Endodermal cell (in vitro differentiated cells): ENCODE results near the gene GRID1. TPM values are rescaled to one million over a fixed set of nuclear protein-coding genes. Genes with fewer than 3 reads are reported as not detected.

Experiments used
- DNase-seq: peaks from one replicate; pipeline ENCODE4 v3.0.0-alpha.2; 2017
- H3K27ac ChIP-seq: 2 replicates; pipeline ENCODE4 v1.5.1; 2013; ENCODE audit warnings: mild to moderate bottlenecking, low read depth, low read length, moderate library complexity
- H3K27me3 ChIP-seq: 2 replicates; pipeline ENCODE4 v1.6.1; 2013; ENCODE audit warnings: mild to moderate bottlenecking, low read length, moderate library complexity; ENCODE audit not compliant: insufficient read depth, control insufficient read depth, poor library complexity, severe bottlenecking
- H3K36me3 ChIP-seq: 2 replicates; pipeline ENCODE4 v1.7.0; 2013; ENCODE audit warnings: mild to moderate bottlenecking, low read length, moderate library complexity; ENCODE audit not compliant: control insufficient read depth, insufficient read depth
- H3K4me1 ChIP-seq: one replicate; pipeline ENCODE4 v1.7.0; 2013; ENCODE audit warnings: low read length; ENCODE audit not compliant: control insufficient read depth, insufficient read depth
- H3K4me3 ChIP-seq: 2 replicates; pipeline ENCODE4 v1.5.1; 2013; ENCODE audit warnings: mild to moderate bottlenecking, low read length, moderate library complexity
- H3K9ac ChIP-seq: 2 replicates; pipeline ENCODE4 v1.6.1; 2013; ENCODE audit warnings: mild to moderate bottlenecking, low read length, moderate library complexity; ENCODE audit not compliant: poor library complexity, severe bottlenecking; ENCODE audit errors: extremely low read depth
- H3K9me3 ChIP-seq: 2 replicates; pipeline ENCODE4 v1.6.1; 2013; ENCODE audit warnings: mild to moderate bottlenecking, low read length, moderate library complexity; ENCODE audit not compliant: control insufficient read depth
- H3K27ac Mint-ChIP-seq: 2 replicates; pipeline ENCODE4 v1.8.0; 2020; ENCODE audit warnings: mixed read lengths
- H3K27me3 Mint-ChIP-seq: 2 replicates; pipeline ENCODE4 v1.8.0; 2021; ENCODE audit warnings: mild to moderate bottlenecking, mixed read lengths; ENCODE audit not compliant: insufficient read depth
- H3K36me3 Mint-ChIP-seq: 2 replicates; pipeline ENCODE4 v1.8.0; 2020; ENCODE audit warnings: low read depth, mixed read lengths
- H3K4me1 Mint-ChIP-seq: 2 replicates; pipeline ENCODE4 v1.8.0; 2020; ENCODE audit warnings: mixed read lengths
- H3K4me3 Mint-ChIP-seq: 2 replicates; pipeline ENCODE4 v1.8.0; 2020; ENCODE audit warnings: mild to moderate bottlenecking, moderate library complexity, mixed read lengths
- H3K9me3 Mint-ChIP-seq: 2 replicates; pipeline ENCODE4 v1.8.0; 2020; ENCODE audit warnings: mild to moderate bottlenecking, mixed read lengths
- CTCF ChIP-seq: fragments of 200-600 bp; sonication (generic); conservative IDR thresholded peaks from 2 replicates; pipeline ENCODE4 v1.5.0; 2021; ENCODE audit warnings: antibody characterized with exemption, mild to moderate bottlenecking
- WGBS, 2 experiments: methylation state at CpG; one replicate each; pipeline versions ENCODE4 v1.1.5 to v1.1.7; 2013; ENCODE audit warnings: missing lambda C conversion rate in 2 of 2, mixed read lengths in 1 of 2; ENCODE audit not compliant: insufficient coverage in 1 of 2, insufficient read length in 1 of 2; 5-methylcytosine and 5-hydroxymethylcytosine counted together
- total RNA-seq, 2 donors: library from RNA; stranded (reverse); fragmentation: NEBNext Ultra II Directional in 1 of 2; extraction: Animal tissue kit (Norgen Biotek cat#: 25700) in 1 of 2; gene quantifications; 2 replicates in 1 of 2; 3 replicates in 1 of 2; pipeline ENCODE4 v1.2.1, GENCODE V29; 2021

The GRID1 gene
- total RNA-seq, 2 donors from 2014 or later = 0.13 to 0.53 TPM

DNA sequence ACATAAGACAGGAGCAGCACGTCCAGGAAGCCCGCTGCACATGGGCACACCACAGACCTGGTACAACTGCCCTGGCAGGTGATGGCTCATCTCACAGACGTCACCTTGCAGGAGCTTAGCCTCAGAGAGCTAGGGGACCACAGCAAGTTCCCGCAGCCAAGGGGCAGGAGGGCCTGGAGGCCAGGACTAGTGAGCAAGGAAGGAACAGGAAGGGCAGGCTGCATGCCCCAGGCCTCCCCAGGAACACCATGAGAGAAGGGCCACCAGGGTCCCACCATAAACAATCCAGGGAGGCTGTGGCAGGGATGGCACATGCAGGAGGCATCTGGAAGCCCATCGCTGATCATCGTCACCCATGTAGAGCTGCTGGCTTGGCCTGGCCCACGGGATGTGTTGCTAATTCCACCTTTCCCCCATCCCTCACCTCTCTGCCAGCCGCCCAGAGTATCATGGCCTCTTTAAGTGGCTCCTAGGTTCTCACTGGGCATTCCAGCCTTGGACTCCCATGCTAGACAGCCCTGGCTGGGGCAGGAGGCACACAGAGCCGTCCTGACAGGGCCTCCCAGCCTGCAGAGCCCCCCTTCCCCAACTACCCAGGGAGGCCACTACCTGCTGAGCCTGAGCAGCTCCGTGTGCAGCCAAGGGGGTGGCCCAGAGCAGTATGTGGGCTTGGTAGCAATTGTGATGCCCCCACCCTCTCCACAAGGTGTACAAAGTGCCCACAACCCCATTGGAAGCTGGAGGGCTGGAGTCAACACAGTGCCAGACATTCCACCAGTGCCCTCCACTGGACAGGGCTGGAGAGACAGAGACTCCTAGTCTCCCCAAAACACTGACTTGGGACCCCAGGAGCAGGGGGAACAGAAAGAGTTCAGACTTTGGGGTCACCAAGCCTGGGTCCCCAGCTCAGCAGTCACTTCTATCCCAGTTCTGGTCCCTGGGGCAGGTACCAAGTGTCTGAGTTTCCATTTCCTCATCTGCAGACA, 35.5 kb downstream of the GRID1 start:
- Histone ChIP-seq H3K27ac (no peak overlapping the region), H3K4me3 (no peak overlapping the region), H3K27me3 (no peaks in the 10 kb centered on the region), H3K9ac (no peak overlapping the region), H3K9me3 (no peaks in the 10 kb centered on the region), H3K36me3 (no peaks in the 10 kb centered on the region), H3K4me1 (no peaks in the 10 kb centered on the region)
- H3K4me3 Mint-ChIP-seq = no peak overlapping the region
- peaks cover 6% of the 10 kb centered on the region for H3K27me3 Mint-ChIP-seq
- no peak for TF ChIP-seq CTCF
- no peak overlapping the region for H3K27ac Mint-ChIP-seq
- no peaks in the 10 kb centered on the region for H3K36me3 Mint-ChIP-seq
- WGBS, 2 experiments = 82 to 97% methylated on average over 8 to 10 of the region's 10 CpGs
- DNase-seq = no peak
- H3K4me1 Mint-ChIP-seq = no peaks in the 10 kb centered on the region
- H3K9me3 Mint-ChIP-seq = no peaks in the 10 kb centered on the region

DNA sequence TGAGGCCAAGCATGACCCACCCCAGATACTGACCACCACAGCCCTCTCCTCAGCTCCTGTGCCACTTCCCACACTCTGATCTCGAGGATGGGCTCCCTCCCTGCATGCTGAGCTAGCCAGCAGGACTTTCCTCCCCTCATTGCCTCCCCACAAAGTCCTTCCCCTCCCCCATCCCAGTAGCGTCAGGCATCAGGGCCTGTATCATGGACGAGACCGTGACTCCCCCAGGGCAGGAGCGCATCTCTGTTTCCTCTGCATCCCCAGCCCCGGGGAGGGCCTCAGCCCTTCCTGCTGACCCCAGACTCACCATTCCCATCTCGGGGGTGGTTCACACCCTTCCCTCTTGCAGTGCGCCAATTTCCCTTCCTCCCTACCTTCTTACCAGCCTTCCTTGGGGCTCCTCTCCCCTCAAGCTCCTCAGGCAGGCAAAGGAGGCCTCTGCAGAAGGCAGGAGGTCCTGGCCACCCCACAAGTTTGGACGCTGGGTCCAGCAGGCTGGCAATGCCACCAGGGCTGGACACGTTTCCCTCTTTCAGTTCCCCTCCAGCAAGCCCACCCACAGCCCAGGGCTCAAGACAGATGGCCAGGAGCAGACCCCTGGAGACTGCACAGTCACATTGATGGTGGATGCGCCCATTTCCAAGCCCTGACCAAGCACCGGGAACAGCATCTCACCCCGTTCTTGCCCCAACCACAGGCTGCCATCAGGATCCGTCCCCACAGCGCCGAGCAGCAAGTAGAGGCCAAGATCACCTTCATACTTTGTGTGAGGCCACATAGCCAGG, 36.5 kb downstream of the GRID1 start:
- 87 to 91% methylated on average over 6 to 16 of the region's 16 CpGs for WGBS, 2 experiments
- no peaks in the 10 kb centered on the region for H3K27me3 ChIP-seq
- H3K4me3 Mint-ChIP-seq = no peak overlapping the region
- no peak for TF ChIP-seq CTCF
- H3K9ac ChIP-seq = no peak overlapping the region
- H3K4me1 Mint-ChIP-seq = no peaks in the 10 kb centered on the region
- DNase-seq = no peak
- H3K9me3 ChIP-seq = no peaks in the 10 kb centered on the region
- H3K27ac ChIP-seq = no peak overlapping the region
- H3K36me3 Mint-ChIP-seq = no peaks in the 10 kb centered on the region
- peaks cover 6% of the 10 kb centered on the region for H3K27me3 Mint-ChIP-seq
- no peaks in the 10 kb centered on the region for H3K36me3 ChIP-seq
- H3K9me3 Mint-ChIP-seq = no peaks in the 10 kb centered on the region
- H3K4me3 ChIP-seq = no peak overlapping the region
- H3K4me1 ChIP-seq = no peaks in the 10 kb centered on the region
- H3K27ac Mint-ChIP-seq = peak overlapping the region; percentile 13

- Mint-ChIP-seq H3K9me3 (no peaks in the 10 kb centered on the region), H3K27me3 (peaks cover 6% of the 10 kb centered on the region)
- 93 to 100% methylated on average over 3 to 7 of the region's 7 CpGs for WGBS, 2 experiments
Observed at GRCh38 chr10:86329093-86329710, 37.4 kb downstream of the GRID1 start.

More at GRCh38 chr10:86329093-86329710, 37.4 kb downstream of the GRID1 start:
- Mint-ChIP-seq H3K27ac (no peak overlapping the region), H3K4me1 (no peaks in the 10 kb centered on the region), H3K36me3 (no peaks in the 10 kb centered on the region), H3K4me3 (no peak overlapping the region)
- no peaks in the 10 kb centered on the region for H3K9me3 ChIP-seq
- peak; percentile 48 for TF ChIP-seq CTCF
- no peak overlapping the region for H3K9ac ChIP-seq
- no peaks in the 10 kb centered on the region for H3K27me3 ChIP-seq
- no peak for DNase-seq
- no peaks in the 10 kb centered on the region for H3K36me3 ChIP-seq
- no peaks in the 10 kb centered on the region for H3K4me1 ChIP-seq
- H3K27ac ChIP-seq = no peak overlapping the region
- H3K4me3 ChIP-seq = no peak overlapping the region
